HepG2 (cell line): Measurements from ENCODE around the gene CYRIA. TPM values are rescaled to one million over a fixed set of nuclear protein-coding genes. Genes with fewer than 3 reads are reported as not detected.

Experiments
- ATAC-seq: fragments of 200-7000 bp; cut with Tn5 transposase; 3 replicates; pipeline ENCODE4 v1.9.1; 2020; ENCODE audit warnings: mild to moderate bottlenecking, moderate library complexity
- BruUV-seq: library from RNA; stranded (reverse); fragments of 400-500 nt; replicated peaks from 2 replicates; lab custom pipeline; 2021; lab: Mats Ljungman, UMichigan
- CTCF ChIA-PET: fragments of 300-600 bp; formaldehyde crosslinking; extraction: SDS; loops from one replicate; lab custom pipeline; 2021; ENCODE audit warnings: low total read pairs, inconsistent platforms, low intra/inter-chr PET ratio; lab: Yijun Ruan, JAX
- POLR2A ChIA-PET: fragments of 350-600 bp; sonication (Branson Sonifier 250); formaldehyde crosslinking; loops from one replicate; lab custom pipeline; 2020; ENCODE audit warnings: antibody characterized with exemption, inconsistent platforms; lab: Yijun Ruan, JAX
- DNase-seq: peaks from one replicate; pipeline ENCODE4 v3.0.0-alpha.2; 2015; ENCODE audit warnings: low spot score
- FAIRE-seq: peaks from 3 replicates; lab custom pipeline; 2011; peaks lifted over from hg19 to GRCh38; lab: Jason Lieb, UNC
- H2AFZ ChIP-seq: one replicate; pipeline ENCODE4 v1.6.1; 2011; ENCODE audit warnings: low read length, inconsistent platforms
- H3K27ac ChIP-seq: fragments of 300-600 bp; 3 replicates; pipeline ENCODE4 v1.8.0; 2011; ENCODE audit warnings: mixed run types, mild to moderate bottlenecking, mixed read lengths, low read length, inconsistent platforms; ENCODE audit not compliant: insufficient read depth; ENCODE audit errors: extremely low read length
- H3K27me3 ChIP-seq, 2 experiments: fragments of 200-600 bp in 1 of 2; 2 replicates in 1 of 2; 3 replicates in 1 of 2; pipeline versions ENCODE4 v1.6.0 to v1.8.0; 2011; ENCODE audit warnings: low read length in 2 of 2, mild to moderate bottlenecking in 2 of 2, moderate library complexity in 2 of 2, inconsistent platforms in 1 of 2; ENCODE audit not compliant: insufficient read depth in 2 of 2, control insufficient read depth in 1 of 2
- H3K36me3 ChIP-seq, 2 experiments: fragments of 200-600 bp in 1 of 2; replicated peaks in 1 of 2; 2 replicates in 1 of 2; 3 replicates in 1 of 2; pipeline versions ENCODE4 v1.5.1 to v1.8.0; 2011; ENCODE audit warnings: low read length in 2 of 2, inconsistent platforms in 1 of 2; ENCODE audit not compliant: insufficient read depth in 2 of 2, control insufficient read depth in 1 of 2
- H3K4me1 ChIP-seq: 2 replicates; pipeline ENCODE4 v1.5.1; 2012; ENCODE audit warnings: low read length, inconsistent platforms; ENCODE audit not compliant: insufficient read depth
- H3K4me2 ChIP-seq: 2 replicates; pipeline ENCODE4 v1.6.0; 2011; ENCODE audit warnings: low read depth, low read length, inconsistent platforms
- H3K4me3 ChIP-seq, 3 experiments: fragments of 200-600 bp in 1 of 3; sonication (generic), shearing (Covaris generic) in 1 of 3; replicated peaks in 1 of 3; 2 replicates each; pipeline ENCODE4 v1.5.1; 2011 to 2016; ENCODE audit warnings: low read length in 3 of 3, inconsistent platforms in 2 of 3, low read depth in 2 of 3, mild to moderate bottlenecking in 2 of 3, control low read depth in 1 of 3, mixed read lengths in 1 of 3; ENCODE audit not compliant: insufficient read depth in 1 of 3
- H3K79me2 ChIP-seq: one replicate; pipeline ENCODE4 v1.6.1; 2011; ENCODE audit warnings: low read length, inconsistent platforms; ENCODE audit not compliant: insufficient read depth
- H3K9ac ChIP-seq: 2 replicates; pipeline ENCODE4 v1.6.0; 2011; ENCODE audit warnings: mild to moderate bottlenecking, low read depth, low read length, inconsistent platforms; ENCODE audit not compliant: insufficient read depth
- H3K9me3 ChIP-seq: 2 replicates; pipeline ENCODE4 v1.5.1; 2012; ENCODE audit warnings: mild to moderate bottlenecking, low read length
- H4K20me1 ChIP-seq: 2 replicates; pipeline ENCODE4 v1.6.0; 2011; ENCODE audit warnings: inconsistent platforms, mild to moderate bottlenecking, low read length, moderate library complexity; ENCODE audit not compliant: insufficient read depth
- ATRX ChIP-seq: sonication (generic); formaldehyde crosslinking; IDR thresholded peaks from 2 replicates; pipeline ENCODE4 v1.4.0; 2020; ENCODE audit warnings: missing genetic modification reagents, borderline replicate concordance
- E2F5 ChIP-seq: sonication (generic); formaldehyde crosslinking; conservative IDR thresholded peaks from 2 replicates; pipeline ENCODE4 v1.4.0; 2020; ENCODE audit warnings: missing genetic modification reagents
- HIVEP1 ChIP-seq: sonication (generic); formaldehyde crosslinking; IDR thresholded peaks from 2 replicates; pipeline ENCODE4 v1.4.0; 2020; ENCODE audit warnings: mild to moderate bottlenecking, missing genetic modification reagents
- PBX3 ChIP-seq: sonication (generic); formaldehyde crosslinking; IDR thresholded peaks from 2 replicates; pipeline ENCODE4 v1.8.1; 2023; ENCODE audit warnings: missing genetic modification reagents, inconsistent platforms, borderline replicate concordance
- PLSCR1 ChIP-seq: sonication (generic); formaldehyde crosslinking; IDR thresholded peaks from 2 replicates; pipeline ENCODE4 v1.5.0; 2020; ENCODE audit warnings: missing genetic modification reagents, mild to moderate bottlenecking, borderline replicate concordance
- RBAK ChIP-seq: sonication (generic); formaldehyde crosslinking; IDR thresholded peaks from 2 replicates; pipeline ENCODE4 v1.5.1; 2020; ENCODE audit warnings: mild to moderate bottlenecking, missing genetic modification reagents
- RFX1 ChIP-seq: fragments of 450-650 bp; IDR thresholded peaks from 2 replicates; pipeline ENCODE4 v1.6.1; 2017
- TBX3 ChIP-seq: fragments of 450-650 bp; IDR thresholded peaks from 2 replicates; pipeline ENCODE4 v1.6.1; 2017; ENCODE audit warnings: antibody characterized with exemption, mild to moderate bottlenecking, inconsistent platforms, borderline replicate concordance
- TRAFD1 ChIP-seq: sonication (generic); formaldehyde crosslinking; IDR thresholded peaks from 2 replicates; pipeline ENCODE4 v1.5.1; 2020; ENCODE audit warnings: missing genetic modification reagents, mild to moderate bottlenecking, borderline replicate concordance
- ZNF232 ChIP-seq: sonication (generic); formaldehyde crosslinking; IDR thresholded peaks from 2 replicates; pipeline ENCODE4 v1.4.0; 2020; ENCODE audit warnings: missing genetic modification reagents, borderline replicate concordance
- ZNF792 ChIP-seq: IDR thresholded peaks from 2 replicates; pipeline ENCODE4 v1.6.1; 2016
- WGBS: methylation state at CpG from one replicate; pipeline ENCODE4 v1.1.6; 2017; ENCODE audit warnings: low lambda C conversion rate; 5-methylcytosine and 5-hydroxymethylcytosine counted together
- in situ Hi-C: cut with HindIII; loops from 2 replicates; pipeline ENCODE4 v1.10.0; 2017; ENCODE audit warnings: low pct_unique_long_range_greater_than_20kb; ENCODE audit not compliant: extremely low pct_ligation_motif_present
- intact Hi-C: fragments of 100-400 bp; cut with micrococcal nuclease; formaldehyde crosslinking; loops from one replicate; pipeline ENCODE4 v1.10.0; 2022; ENCODE audit not compliant: unreplicated experiment
- polyA plus RNA-seq, 8 experiments: library from polyadenylated mRNA; depleted of rRNA in 3 of 8; stranded (reverse) in 7 of 8; unstranded in 1 of 8; fragments of >200 nt; fragmentation: Illumina TruSeq in 4 of 8; extraction: Trizol in 4 of 8; gene quantifications; 2 replicates each; pipeline versions ENCODE4 v1.2.1 to v1.2.3, GENCODE V29; 2011 to 2016; ENCODE audit warnings: low read depth in 4 of 8, missing spikeins in 1 of 8, mixed read lengths in 1 of 8; ENCODE audit not compliant: insufficient read depth in 1 of 8
- total RNA-seq, 5 experiments: library from RNA; depleted of rRNA; stranded (reverse); fragments of >200 nt; fragmentation: Illumina TruSeq; extraction: Trizol; gene quantifications; 2 replicates each; pipeline ENCODE4 v1.2.3, GENCODE V29; 2016; ENCODE audit warnings: low read depth in 1 of 5

The CYRIA gene
- total and polyA plus RNA-seq, 2 of the 13 experiments (the other 11 are each of a cell fraction or from before 2014, with no cell fraction given): 0.09 TPM; not detected in 1

- H3K4me2 ChIP-seq: no peak overlapping the region
- intact Hi-C loops: no loop called here
These were observed 44.3 kb downstream of the CYRIA start for GRCh38 chr2:16621316-16621715.

GRCh38 chr2:16620590-16620989 lies 45.0 kb downstream of the CYRIA start:
- Histone ChIP-seq H3K4me1 (no peaks in the 10 kb centered on the region), H3K79me2 (no peaks in the 10 kb centered on the region), H3K27me3 (no peaks in the 10 kb centered on the region), H3K9me3 (no peaks in the 10 kb centered on the region), H3K27ac (no peak overlapping the region), H2AFZ (no peak overlapping the region), H3K4me3 (no peak overlapping the region), H3K9ac (no peak overlapping the region), H4K20me1 (no peaks in the 10 kb centered on the region), H3K4me2 (no peak overlapping the region), H3K36me3 (no peaks in the 10 kb centered on the region)
- 0% methylated on average over 2 of the region's 2 CpGs for WGBS
- no peak for FAIRE-seq
- CTCF ChIA-PET: no interaction called here
- no peak for DNase-seq
- intact Hi-C loops: no loop called here
- in situ Hi-C loops: no loop called here
- BruUV-seq: no TSS peak
- no peak for ATAC-seq
- POLR2A ChIA-PET: no interaction called here
- TF ChIP-seq ATRX (CRISPR knock-in tag) (no peak), TBX3 (no peak), TRAFD1 (CRISPR knock-in tag) (no peak), RBAK (no peak), PBX3 (CRISPR knock-in tag) (no peak)

More at GRCh38 chr2:16621316-16621715, 44.3 kb downstream of the CYRIA start:
- ChIA-PET POLR2A (no interaction called here), CTCF (no interaction called here)
- no peaks in the 10 kb centered on the region for H3K9me3 ChIP-seq
- in situ Hi-C loops: no loop called here
- DNase-seq: no peak
- no TSS peak for BruUV-seq
- no peaks in the 10 kb centered on the region for H3K4me1 ChIP-seq
- TF ChIP-seq RFX1 (no peak), PLSCR1 (CRISPR knock-in tag) (no peak), HIVEP1 (no peak), ZNF792 (CRISPR knock-in tag) (no peak), E2F5 (CRISPR knock-in tag) (no peak), ZNF232 (no peak)
- no peaks in the 10 kb centered on the region for H4K20me1 ChIP-seq
- WGBS: 24% methylated on average over 4 of the region's 4 CpGs
- no peaks in the 10 kb centered on the region for H3K36me3 ChIP-seq
- 0 out of 5 replicates have a peak, but pooled peaks cover 0 to under 1% of the 10 kb centered on the region in 2 experiments for H3K27me3 ChIP-seq
- no peak overlapping the region for H2AFZ ChIP-seq
- no peak for FAIRE-seq
- no peak for ATAC-seq
- no peak overlapping the region for H3K9ac ChIP-seq
- H3K27ac ChIP-seq: no peak overlapping the region
- H3K4me3 ChIP-seq: no peak overlapping the region
- no peaks in the 10 kb centered on the region for H3K79me2 ChIP-seq
